ENCODE measurements around the gene C6orf120. TPM values are rescaled to one million over a fixed set of nuclear protein-coding genes. Genes with fewer than 3 reads are reported as not detected.

C6orf120 gene
- total RNA-seq, 1 experiment from 2014 or later: 18.6 TPM

DNA sequence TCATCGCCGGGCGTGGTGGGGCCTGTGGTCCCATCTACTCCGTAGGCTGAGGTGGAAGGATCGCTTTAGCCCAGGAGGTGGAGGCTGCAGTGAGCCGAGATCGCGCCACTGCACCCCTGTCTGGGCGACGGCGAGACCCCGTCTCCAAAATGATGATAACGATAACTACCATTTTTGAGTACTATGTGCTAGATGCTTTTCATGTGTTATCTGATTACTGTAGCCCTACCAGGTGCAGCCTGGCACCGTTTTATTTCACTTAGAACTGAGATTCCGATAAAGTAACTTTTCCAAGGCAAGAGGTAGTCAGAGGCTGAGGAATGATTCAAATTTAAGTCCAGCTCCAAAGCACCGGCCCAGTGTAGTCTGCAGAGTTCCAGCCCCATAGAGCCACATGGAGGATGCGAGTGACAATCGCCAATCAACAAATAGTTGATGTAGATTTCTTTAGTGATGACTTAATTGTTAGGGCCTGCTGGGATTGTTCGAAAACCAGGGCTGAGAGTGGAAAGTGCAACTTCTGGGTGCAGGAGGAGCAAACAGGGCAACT is 50.2 kb downstream of the C6orf120 start:
- CTCF ChIA-PET: no interaction called here
- DNase-seq (no peak), ATAC-seq (0 out of 2 replicates have a peak, but pooled peaks have one; percentile 6)
- intact Hi-C loops (cut with micrococcal nuclease): loop anchor here (5.0 kb wide), 1 partner anchor 50 kb away; the partner anchor contains the start of genes C6orf120 and WDR27
- Histone ChIP-seq H3F3A (ENCODE audit: low read length, unreplicated experiment) (no peaks in the 10 kb centered on the region), H3K27me3 (ENCODE audit: low read length) (no peaks in the 10 kb centered on the region), H3K9me3 (ENCODE audit: low read length) (no peaks in the 10 kb centered on the region), H3K27ac (ENCODE audit: low read length) (peak overlapping the region; percentile 70), H3K9me2 (replicated peaks; ENCODE audit: low read length) (no peaks in the 10 kb centered on the region), H3K4me2 (ENCODE audit: low read length) (peak overlapping the region; percentile 99), H3K79me2 (ENCODE audit: low read length) (peaks cover 28% of the 10 kb centered on the region), H4K20me1 (ENCODE audit: low read length) (no peaks in the 10 kb centered on the region), H3K36me3 (ENCODE audit: low read depth, low read length) (no peaks in the 10 kb centered on the region), H3K4me3 (ENCODE audit: low read length) (peak overlapping the region; percentile 83), H2AFZ (ENCODE audit: low read length) (peak overlapping the region; percentile 79), H3K4me1 (ENCODE audit: insufficient read depth, low read length) (peaks cover 8% of the 10 kb centered on the region; the same call in 1 of the 2 replicates), H3K9ac (ENCODE audit: low read length) (peak overlapping the region; percentile 93)
- no TSS peak for BruUV-seq (replicated peaks)
- TF ChIP-seq EZH2phosphoT487 (IDR thresholded peaks at IDR 0.05; ENCODE audit: borderline replicate concordance, low read length) (no peak), EZH2 (IDR thresholded peaks at IDR 0.05; ENCODE audit: low read length, unreplicated experiment) (no peak)
- TF ChIP-seq, protein P1, sequence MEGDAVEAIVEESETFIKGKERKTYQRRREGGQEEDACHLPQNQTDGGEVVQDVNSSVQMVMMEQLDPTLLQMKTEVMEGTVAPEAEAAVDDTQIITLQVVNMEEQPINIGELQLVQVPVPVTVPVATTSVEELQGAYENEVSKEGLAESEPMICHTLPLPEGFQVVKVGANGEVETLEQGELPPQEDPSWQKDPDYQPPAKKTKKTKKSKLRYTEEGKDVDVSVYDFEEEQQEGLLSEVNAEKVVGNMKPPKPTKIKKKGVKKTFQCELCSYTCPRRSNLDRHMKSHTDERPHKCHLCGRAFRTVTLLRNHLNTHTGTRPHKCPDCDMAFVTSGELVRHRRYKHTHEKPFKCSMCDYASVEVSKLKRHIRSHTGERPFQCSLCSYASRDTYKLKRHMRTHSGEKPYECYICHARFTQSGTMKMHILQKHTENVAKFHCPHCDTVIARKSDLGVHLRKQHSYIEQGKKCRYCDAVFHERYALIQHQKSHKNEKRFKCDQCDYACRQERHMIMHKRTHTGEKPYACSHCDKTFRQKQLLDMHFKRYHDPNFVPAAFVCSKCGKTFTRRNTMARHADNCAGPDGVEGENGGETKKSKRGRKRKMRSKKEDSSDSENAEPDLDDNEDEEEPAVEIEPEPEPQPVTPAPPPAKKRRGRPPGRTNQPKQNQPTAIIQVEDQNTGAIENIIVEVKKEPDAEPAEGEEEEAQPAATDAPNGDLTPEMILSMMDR (conservative IDR thresholded peaks at IDR 0.05; ENCODE audit: low read depth, low read length): no peak
- POLR2A ChIA-PET (ENCODE audit: unreplicated experiment): interaction anchor here (0.6 kb wide), 1 partner anchor 541 kb away, joined by 5 read pairs; no protein-coding TSS in a partner anchor

Other genes starting within 250 kb of the C6orf120 start
- 20.0 and 28.3 TPM in 2 replicates for gene WDR27, start 97 bp upstream of the C6orf120 start, total RNA-seq (2014; rRNA removed)
- gene PHF10, start 22.4 kb downstream of the C6orf120 start, total RNA-seq (2014; rRNA removed): 6.3 and 10.7 TPM in 2 replicates
- gene DYNLT2, start 49.4 kb downstream of the C6orf120 start, total RNA-seq (2014; rRNA removed): 0.51 and 1.5 TPM in 2 replicates
- gene ERMARD, start 49.5 kb downstream of the C6orf120 start, total RNA-seq (2014; rRNA removed): 16.3 and 24.2 TPM in 2 replicates

Measured in PC-3 (cell line).